ENCODE measurements around the gene RARRES1.

GRCh38 chr3:158680861-158681260, 51.4 kb downstream of the RARRES1 start:
- no peak for TF ChIP-seq L3MBTL2 (conservative IDR thresholded peaks at IDR 0.05)
- no peak for TF ChIP-seq BHLHE40 (IDR thresholded peaks at IDR 0.05; ENCODE audit: borderline replicate concordance)
- no peak for TF ChIP-seq FOXM1 (IDR thresholded peaks at IDR 0.05; ENCODE audit: borderline replicate concordance)
- no peak for TF ChIP-seq SP1 (IDR thresholded peaks at IDR 0.05)
- TF ChIP-seq ZNF384 (IDR thresholded peaks at IDR 0.05), result no peak
- no peak for TF ChIP-seq ARNT (IDR thresholded peaks at IDR 0.05)
- TF ChIP-seq FOXK2 (IDR thresholded peaks at IDR 0.05), result no peak
- TF ChIP-seq NFRKB (IDR thresholded peaks at IDR 0.05), result no peak
- TF ChIP-seq ELF4 (IDR thresholded peaks at IDR 0.05), result no peak

Measured in HEK293T (cell line).